ENCODE data around the gene HS3ST3A1. TPM values are rescaled to one million over a fixed set of nuclear protein-coding genes. Genes with fewer than 3 reads are reported as not detected.
A peak's percentile ranks its signal among the peaks of the same experiment; 100 is the strongest.

The HS3ST3A1 gene
- total RNA-seq, 2 donors from 2014 or later: not detected

DNA sequence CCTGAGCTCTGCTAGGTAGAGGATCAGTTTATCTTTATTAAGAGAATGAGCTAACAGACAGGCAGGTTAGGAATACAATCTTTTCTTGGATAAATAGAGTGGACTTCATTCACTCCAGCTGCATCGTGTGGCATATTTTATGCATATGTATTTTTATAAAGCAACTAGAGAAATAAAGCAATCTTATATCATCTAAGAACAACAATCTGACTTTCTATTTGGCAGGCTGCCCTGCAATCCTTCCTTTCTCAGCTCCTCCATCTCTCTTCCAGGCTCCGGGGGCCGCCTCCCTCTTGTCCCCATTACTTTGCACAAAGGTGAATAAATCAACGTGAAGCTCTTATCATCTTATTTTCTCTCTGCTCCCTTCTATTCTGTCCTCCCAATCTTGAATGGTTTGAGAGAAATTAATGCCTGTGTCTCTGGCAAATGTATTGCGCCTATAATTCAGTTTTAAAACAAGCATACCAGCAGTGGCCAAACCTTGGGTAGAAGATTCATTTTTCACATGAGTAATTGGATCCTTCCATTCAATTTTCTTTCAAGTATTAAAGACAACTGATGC, 64.5 kb downstream of the HS3ST3A1 start:
- no peaks in the 10 kb centered on the region for H3K36me3 Mint-ChIP-seq
- ATAC-seq (no peak), DNase-seq (ENCODE audit: low spot score in 2 of 2) (no peak)
- H3K27ac Mint-ChIP-seq: no peak overlapping the region
- H3K9me3 Mint-ChIP-seq: peaks cover 0 to 8% of the 10 kb centered on the region in 2 donors

- ATAC-seq: no peak
- DNase-seq (ENCODE audit: low spot score in 2 of 2): no peak
- Mint-ChIP-seq H3K9me3 (peaks cover 0 to 8% of the 10 kb centered on the region in 2 donors), H3K27ac (no peak overlapping the region), H3K36me3 (no peaks in the 10 kb centered on the region)
These were observed 66.8 kb downstream of the HS3ST3A1 start for GRCh38 chr17:13534946-13535345.

DNA sequence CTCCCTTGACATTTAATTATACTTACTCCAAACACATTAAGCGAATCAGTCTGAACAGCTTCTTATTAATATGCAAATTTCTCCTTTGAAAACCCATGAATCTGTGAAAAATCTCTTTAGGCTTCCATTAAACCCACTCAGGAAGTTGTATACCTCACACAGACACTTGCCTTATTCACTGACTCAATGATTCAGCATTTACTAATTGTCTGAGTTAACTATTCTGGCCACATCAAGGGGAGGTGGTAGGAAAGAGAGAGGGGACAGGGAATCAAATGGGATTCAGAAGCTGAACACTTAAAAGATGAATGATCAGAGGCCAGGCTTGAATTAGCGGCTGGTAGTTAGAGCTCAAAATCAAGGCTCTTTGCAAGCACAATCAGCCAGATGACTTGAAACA, 70.0 kb downstream of the HS3ST3A1 start:
- ATAC-seq (no peak), DNase-seq (ENCODE audit: low spot score in 2 of 2) (no peak)
- no peaks in the 10 kb centered on the region for H3K36me3 Mint-ChIP-seq
- no peak overlapping the region for H3K27ac Mint-ChIP-seq
- H3K9me3 Mint-ChIP-seq: peaks cover 0 to 4% of the 10 kb centered on the region in 2 donors

GRCh38 chr17:13525876-13526275, 75.9 kb downstream of the HS3ST3A1 start:
- H3K9me3 Mint-ChIP-seq: no peaks in the 10 kb centered on the region
- ATAC-seq (no peak), DNase-seq (ENCODE audit: low spot score in 2 of 2) (no peak)
- H3K36me3 Mint-ChIP-seq: no peaks in the 10 kb centered on the region
- H3K27ac Mint-ChIP-seq: no peak overlapping the region

DNA sequence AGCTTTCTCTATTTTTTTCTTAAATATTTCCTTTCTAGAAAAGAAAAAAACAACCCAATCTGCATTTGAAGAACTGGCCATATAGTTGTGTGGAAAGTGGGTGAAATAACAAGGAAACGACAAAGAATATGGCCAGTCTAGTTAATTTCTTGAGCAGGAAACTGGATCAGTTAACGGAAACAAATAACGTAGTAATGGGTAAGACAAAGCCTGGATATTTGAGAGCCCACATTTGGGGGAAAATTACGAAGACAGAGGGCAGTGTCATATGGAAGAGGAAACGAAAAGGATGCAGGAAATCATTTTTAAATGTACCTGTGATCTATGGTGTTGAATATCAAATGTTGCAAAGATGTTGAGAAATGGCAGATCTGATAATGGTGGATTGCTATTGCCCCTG, 78.6 kb downstream of the HS3ST3A1 start:
- Mint-ChIP-seq H3K36me3 (no peaks in the 10 kb centered on the region), H3K27ac (no peak overlapping the region), H3K9me3 (no peaks in the 10 kb centered on the region)
- ATAC-seq (no peak), DNase-seq (ENCODE audit: low spot score in 2 of 2) (no peak)

DNA sequence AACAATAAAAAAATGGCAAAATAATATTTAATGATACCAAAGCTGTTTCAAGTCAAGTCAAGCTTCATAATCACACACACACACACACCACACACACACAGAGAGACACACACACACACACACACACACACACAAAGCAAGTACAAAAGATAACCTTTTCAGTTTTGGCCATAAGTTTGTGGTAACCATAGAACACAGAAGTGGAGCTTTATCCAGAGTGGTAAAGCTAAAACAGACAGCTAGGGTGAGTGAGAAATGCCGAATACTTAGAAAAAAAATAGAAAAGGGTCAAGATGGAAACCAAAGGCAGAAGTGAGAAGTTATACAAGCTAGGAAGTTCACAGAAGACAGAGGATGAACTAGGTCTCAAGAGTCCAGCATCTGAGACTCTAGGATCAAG, 79.0 kb downstream of the HS3ST3A1 start:
- Mint-ChIP-seq H3K36me3 (no peaks in the 10 kb centered on the region), H3K27ac (no peak overlapping the region), H3K9me3 (no peaks in the 10 kb centered on the region)
- ATAC-seq (no peak), DNase-seq (ENCODE audit: low spot score in 2 of 2) (no peak)

DNA sequence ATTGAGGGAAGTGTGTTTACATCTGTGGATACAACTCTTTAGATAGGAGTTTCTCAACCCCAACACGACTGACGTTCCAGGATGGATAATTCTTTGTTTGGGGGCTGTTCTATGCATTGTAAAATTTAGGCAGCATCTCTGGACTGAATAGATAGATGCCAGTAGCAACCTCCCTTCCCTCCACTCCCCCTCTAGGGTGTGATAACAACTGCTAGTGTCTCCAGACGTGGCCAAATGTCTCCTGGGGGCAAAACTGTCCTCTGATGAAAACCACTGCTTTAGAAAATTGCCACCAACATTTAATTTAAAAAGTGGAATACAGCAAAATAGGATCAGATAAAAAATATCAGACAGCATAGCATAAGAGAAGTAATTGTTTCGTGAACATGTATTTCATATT, 79.9 kb downstream of the HS3ST3A1 start:
- Mint-ChIP-seq H3K36me3 (no peaks in the 10 kb centered on the region), H3K9me3 (no peaks in the 10 kb centered on the region), H3K27ac (no peak overlapping the region)
- DNase-seq (ENCODE audit: low spot score in 2 of 2) (no peak), ATAC-seq (no peak)

DNA sequence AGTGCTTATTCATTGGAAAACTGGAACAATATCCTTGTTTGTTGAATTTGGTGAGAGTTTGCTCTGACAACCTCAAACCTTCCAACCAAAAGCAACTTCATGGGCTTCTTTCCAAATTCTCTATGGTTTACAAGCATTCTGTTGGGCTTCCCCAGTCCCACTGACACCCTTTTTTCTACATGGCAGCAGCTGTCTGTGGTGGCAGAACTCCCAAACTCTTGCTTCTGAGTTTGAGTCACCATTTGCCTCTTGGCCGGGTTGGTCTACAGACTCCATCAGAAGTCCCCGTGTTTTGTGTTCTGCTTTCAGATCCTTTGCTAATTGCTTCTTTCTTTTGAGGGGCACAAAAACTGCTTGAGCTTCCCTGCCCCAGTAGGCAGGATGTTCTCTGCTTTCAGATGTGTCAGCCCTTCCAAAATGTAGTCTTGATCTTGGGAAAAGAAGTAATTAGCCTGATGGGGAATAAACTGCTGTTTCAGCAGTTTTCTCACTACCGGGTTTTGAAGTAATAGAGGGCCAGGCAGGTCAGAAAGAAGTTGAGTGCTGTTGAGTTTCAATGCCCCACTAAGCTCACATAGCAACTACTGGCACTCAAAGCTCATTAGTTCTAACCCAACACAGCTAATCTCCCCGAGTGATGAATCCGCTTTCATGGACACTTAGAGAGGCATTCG, 80.7 kb downstream of the HS3ST3A1 start:
- Mint-ChIP-seq H3K9me3 (no peaks in the 10 kb centered on the region), H3K36me3 (no peaks in the 10 kb centered on the region), H3K27ac (no peak overlapping the region)
- no peak for ATAC-seq
- DNase-seq (ENCODE audit: low spot score in 2 of 2): no peak

GRCh38 chr17:13518261-13519000, 83.3 kb downstream of the HS3ST3A1 start:
- no peak overlapping the region for H3K27ac Mint-ChIP-seq
- ATAC-seq: no peak

DNA sequence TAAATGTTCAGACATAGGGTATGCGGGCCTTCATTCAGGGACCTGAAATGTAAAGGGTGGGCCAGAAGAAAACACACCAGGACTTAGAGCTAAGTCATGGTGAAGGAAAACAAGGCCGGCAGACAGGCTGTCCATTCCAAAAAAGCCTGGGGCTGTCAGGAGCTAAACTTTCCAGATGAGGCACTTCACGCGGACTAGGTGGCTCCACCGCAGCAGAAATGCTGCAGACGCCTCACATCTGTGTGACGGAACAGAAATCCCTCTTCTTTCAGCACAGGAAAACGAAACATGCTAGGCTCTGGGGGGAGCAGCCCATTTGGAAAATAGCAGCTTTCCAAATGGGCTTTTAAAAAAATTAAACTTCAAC, 88.7 kb downstream of the HS3ST3A1 start:
- no peaks in the 10 kb centered on the region for H3K9me3 Mint-ChIP-seq
- ATAC-seq (no peak), DNase-seq (ENCODE audit: low spot score in 2 of 2) (no peak)
- H3K27ac Mint-ChIP-seq: no peak overlapping the region
- no peaks in the 10 kb centered on the region for H3K36me3 Mint-ChIP-seq

More at GRCh38 chr17:13518261-13519000, 83.3 kb downstream of the HS3ST3A1 start:
- DNase-seq (ENCODE audit: low spot score in 2 of 2): no peak
- no peaks in the 10 kb centered on the region for H3K9me3 Mint-ChIP-seq
- no peaks in the 10 kb centered on the region for H3K36me3 Mint-ChIP-seq

- Mint-ChIP-seq H3K27ac (no peak overlapping the region), H3K36me3 (no peaks in the 10 kb centered on the region), H3K9me3 (no peaks in the 10 kb centered on the region)
- ATAC-seq (no peak), DNase-seq (ENCODE audit: low spot score in 2 of 2) (no peak)
These were observed 91.7 kb downstream of the HS3ST3A1 start for GRCh38 chr17:13510062-13510461.

DNA sequence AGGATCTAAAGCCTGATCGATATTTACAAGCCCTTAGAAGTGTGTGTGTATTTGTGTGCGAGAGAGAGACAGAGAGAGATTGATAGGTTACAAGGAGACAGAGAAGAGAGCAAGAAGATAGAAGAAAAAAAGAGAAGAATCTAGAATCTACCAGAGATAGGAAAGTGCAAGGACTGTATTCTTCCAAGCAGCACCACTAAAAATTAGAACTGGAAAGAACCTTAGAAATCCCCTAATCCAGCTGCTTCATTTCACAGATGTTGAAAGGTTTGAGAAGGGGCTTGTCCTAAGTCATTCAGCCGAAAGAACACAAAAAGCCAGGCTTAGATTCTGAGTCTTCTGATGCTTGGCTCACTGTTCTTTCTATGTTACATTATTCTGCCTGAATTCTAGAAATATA, 92.2 kb downstream of the HS3ST3A1 start:
- ATAC-seq: no peak
- Mint-ChIP-seq H3K9me3 (no peaks in the 10 kb centered on the region), H3K36me3 (no peaks in the 10 kb centered on the region), H3K27ac (peak overlapping the region in 1 of 2 donors; percentile 0)
- no peak for DNase-seq (ENCODE audit: low spot score in 2 of 2)

DNA sequence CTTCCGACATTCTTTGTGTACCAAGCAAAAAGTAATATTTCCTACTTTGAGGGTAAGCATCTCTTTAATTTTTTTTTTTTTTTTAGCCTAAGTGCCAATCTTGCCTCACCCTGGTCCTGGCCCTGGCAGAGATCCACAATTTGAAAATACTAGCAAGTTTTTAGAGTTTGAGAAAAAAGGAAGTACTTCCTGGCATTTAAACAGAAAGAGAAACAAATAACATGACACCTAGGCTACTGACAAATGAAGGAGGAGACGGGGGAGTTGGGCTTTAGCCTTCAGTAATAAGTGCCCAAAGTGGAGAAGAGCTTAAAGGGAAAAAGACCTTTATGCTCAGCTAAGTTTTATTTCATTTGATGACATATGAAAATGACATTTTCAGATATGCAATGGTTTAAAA, 92.8 kb downstream of the HS3ST3A1 start:
- no peaks in the 10 kb centered on the region for H3K36me3 Mint-ChIP-seq
- H3K9me3 Mint-ChIP-seq: no peaks in the 10 kb centered on the region
- H3K27ac Mint-ChIP-seq: peak overlapping the region in 1 of 2 donors; percentile 0
- no peak for DNase-seq (ENCODE audit: low spot score in 2 of 2)
- ATAC-seq: no peak

GRCh38 chr17:13503526-13503925, 98.2 kb downstream of the HS3ST3A1 start:
- ATAC-seq (no peak), DNase-seq (ENCODE audit: low spot score in 2 of 2) (no peak)
- Mint-ChIP-seq H3K9me3 (no peaks in the 10 kb centered on the region), H3K27ac (no peak overlapping the region), H3K36me3 (no peaks in the 10 kb centered on the region)

- Mint-ChIP-seq H3K9me3 (no peaks in the 10 kb centered on the region), H3K27ac (no peak overlapping the region), H3K36me3 (no peaks in the 10 kb centered on the region)
- ATAC-seq (no peak), DNase-seq (ENCODE audit: low spot score in 2 of 2) (no peak)
These were observed 99.5 kb downstream of the HS3ST3A1 start for GRCh38 chr17:13502263-13502662.

- Mint-ChIP-seq H3K9me3 (no peaks in the 10 kb centered on the region), H3K27ac (no peak overlapping the region), H3K36me3 (no peaks in the 10 kb centered on the region)
- DNase-seq (ENCODE audit: low spot score in 2 of 2): no peak
- no peak for ATAC-seq
These were observed 100.8 kb downstream of the HS3ST3A1 start for GRCh38 chr17:13500947-13501346.

GRCh38 chr17:13498184-13498583, 103.5 kb downstream of the HS3ST3A1 start:
- Mint-ChIP-seq H3K27ac (no peak overlapping the region), H3K9me3 (no peaks in the 10 kb centered on the region), H3K36me3 (no peaks in the 10 kb centered on the region)
- DNase-seq (ENCODE audit: low spot score in 2 of 2): no peak
- no peak for ATAC-seq
